Lung (tissue), 12 donors: ENCODE data around the gene XYLT1. TPM values are rescaled to one million over a fixed set of nuclear protein-coding genes. Genes with fewer than 3 reads are reported as not detected.

Experiments
- ATAC-seq: fragments of 200-7000 bp; cut with Tn5 transposase; one replicate; pipeline ENCODE4 v1.9.1; 2020; ENCODE audit warnings: moderate number of reproducible peaks; ENCODE audit not compliant: insufficient read depth, low FRiP score
- DNase-seq, 3 donors: peaks; one replicate each; pipeline ENCODE4 v3.0.0-alpha.2; 2013 to 2017
- H3K27ac ChIP-seq, 2 donors: one replicate each; pipeline ENCODE4 v1.5.1; 2013; ENCODE audit warnings: mild to moderate bottlenecking in 2 of 2, moderate library complexity in 2 of 2, control low read depth in 1 of 2, inconsistent platforms in 1 of 2, low read depth in 1 of 2, low read length in 1 of 2
- H3K27me3 ChIP-seq, 3 donors: one replicate each; pipeline ENCODE4 v1.5.1; 2013; ENCODE audit warnings: low read length in 2 of 3; ENCODE audit not compliant: control insufficient read depth in 3 of 3, insufficient read depth in 3 of 3
- H3K36me3 ChIP-seq, 4 donors: one replicate each; pipeline ENCODE4 v1.5.1; 2013; ENCODE audit warnings: low read length in 4 of 4, mild to moderate bottlenecking in 1 of 4, moderate library complexity in 1 of 4; ENCODE audit not compliant: control insufficient read depth in 4 of 4, insufficient read depth in 4 of 4
- H3K4me1 ChIP-seq, 5 donors: one replicate each; pipeline ENCODE4 v1.5.1; 2013; ENCODE audit warnings: low read length in 5 of 5, mild to moderate bottlenecking in 2 of 5, moderate library complexity in 1 of 5; ENCODE audit not compliant: control insufficient read depth in 5 of 5, insufficient read depth in 5 of 5
- H3K4me3 ChIP-seq: one replicate; pipeline ENCODE4 v1.5.1; 2013; ENCODE audit warnings: mild to moderate bottlenecking, control low read depth, moderate library complexity
- H3K9ac ChIP-seq, 2 donors: one replicate each; pipeline ENCODE4 v1.5.1; 2013; ENCODE audit warnings: low read length in 2 of 2, control low read depth in 1 of 2; ENCODE audit not compliant: insufficient read depth in 1 of 2
- H3K9me3 ChIP-seq, 4 donors: one replicate each; pipeline ENCODE4 v1.5.1; 2013; ENCODE audit warnings: low read length in 3 of 4, mild to moderate bottlenecking in 1 of 4, moderate library complexity in 1 of 4; ENCODE audit not compliant: control insufficient read depth in 4 of 4, insufficient read depth in 3 of 4
- WGBS, 2 donors: extraction: QIAGEN DNeasy Blood & Tissue Kit; methylation state at CpG; one replicate each; pipeline ENCODE4 v1.1.7; 2013; 5-methylcytosine and 5-hydroxymethylcytosine counted together
- polyA plus RNA-seq, 2 donors: library from polyadenylated mRNA; stranded (reverse); fragments of 200-250 nt; gene quantifications; one replicate each; pipeline ENCODE4 v1.2.1, GENCODE V29; 2013
- total RNA-seq, 2 donors: library from RNA; depleted of rRNA in 1 of 2; stranded (reverse); fragments of >200 nt in 1 of 2; gene quantifications; one replicate each; pipeline ENCODE4 v1.2.1, GENCODE V29; 2014 to 2021
- TF ChIP-seq, protein P1 (sequence below): IDR thresholded peaks from 2 replicates; pipeline ENCODE4 v1.5.1; 2012; ENCODE audit warnings: mild to moderate bottlenecking; ENCODE audit errors: control extremely low read depth, extremely low read depth
- donor health status: control.
- donor health status: control.
- donor health status: Bipolar disorder and iron deficiency.
- donor health status: healthy.
- donor health status: DM: yes; HTN: yes; CAD: no.

XYLT1 gene
- total and polyA plus RNA-seq, 4 donors, result 1.4 to 11.5 (median 6.9) TPM

DNA sequence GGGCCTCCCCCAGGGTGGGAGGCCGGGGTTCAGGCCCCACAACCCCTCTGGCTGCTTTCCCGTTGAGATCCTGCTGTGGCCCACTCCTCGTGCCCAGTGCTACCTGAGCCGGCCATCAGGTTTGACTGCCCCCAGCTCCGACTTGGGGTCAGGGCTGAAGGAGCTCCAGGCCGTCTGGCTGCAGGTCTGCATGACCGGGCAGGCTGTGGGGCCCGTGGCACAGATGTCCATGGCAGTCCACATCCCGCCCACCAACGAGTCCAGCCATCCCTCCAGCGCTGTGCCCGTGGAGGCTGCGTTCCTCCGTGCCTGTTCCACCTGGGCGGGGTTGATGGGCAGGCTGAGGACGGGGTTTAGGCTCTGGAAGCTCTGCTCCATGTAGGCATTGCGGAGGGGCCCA lies 362.2 kb downstream of the XYLT1 start:
- no peak for ATAC-seq
- H3K36me3 ChIP-seq, result peaks cover 0 to 2% (median 0%) of the 10 kb centered on the region in 4 donors
- no peaks in the 10 kb centered on the region for H3K9me3 ChIP-seq
- no peak overlapping the region for H3K9ac ChIP-seq
- WGBS, 2 donors, result 92 to 93% methylated on average over 17 of the region's 17 CpGs
- no peak overlapping the region for H3K4me3 ChIP-seq
- H3K27ac ChIP-seq, result no peak overlapping the region
- peaks cover 0 to 3% (median 0%) of the 10 kb centered on the region in 5 donors for H3K4me1 ChIP-seq
- TF ChIP-seq, protein P1, sequence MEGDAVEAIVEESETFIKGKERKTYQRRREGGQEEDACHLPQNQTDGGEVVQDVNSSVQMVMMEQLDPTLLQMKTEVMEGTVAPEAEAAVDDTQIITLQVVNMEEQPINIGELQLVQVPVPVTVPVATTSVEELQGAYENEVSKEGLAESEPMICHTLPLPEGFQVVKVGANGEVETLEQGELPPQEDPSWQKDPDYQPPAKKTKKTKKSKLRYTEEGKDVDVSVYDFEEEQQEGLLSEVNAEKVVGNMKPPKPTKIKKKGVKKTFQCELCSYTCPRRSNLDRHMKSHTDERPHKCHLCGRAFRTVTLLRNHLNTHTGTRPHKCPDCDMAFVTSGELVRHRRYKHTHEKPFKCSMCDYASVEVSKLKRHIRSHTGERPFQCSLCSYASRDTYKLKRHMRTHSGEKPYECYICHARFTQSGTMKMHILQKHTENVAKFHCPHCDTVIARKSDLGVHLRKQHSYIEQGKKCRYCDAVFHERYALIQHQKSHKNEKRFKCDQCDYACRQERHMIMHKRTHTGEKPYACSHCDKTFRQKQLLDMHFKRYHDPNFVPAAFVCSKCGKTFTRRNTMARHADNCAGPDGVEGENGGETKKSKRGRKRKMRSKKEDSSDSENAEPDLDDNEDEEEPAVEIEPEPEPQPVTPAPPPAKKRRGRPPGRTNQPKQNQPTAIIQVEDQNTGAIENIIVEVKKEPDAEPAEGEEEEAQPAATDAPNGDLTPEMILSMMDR, result no peak
- no peak for DNase-seq
- no peaks in the 10 kb centered on the region for H3K27me3 ChIP-seq

DNA sequence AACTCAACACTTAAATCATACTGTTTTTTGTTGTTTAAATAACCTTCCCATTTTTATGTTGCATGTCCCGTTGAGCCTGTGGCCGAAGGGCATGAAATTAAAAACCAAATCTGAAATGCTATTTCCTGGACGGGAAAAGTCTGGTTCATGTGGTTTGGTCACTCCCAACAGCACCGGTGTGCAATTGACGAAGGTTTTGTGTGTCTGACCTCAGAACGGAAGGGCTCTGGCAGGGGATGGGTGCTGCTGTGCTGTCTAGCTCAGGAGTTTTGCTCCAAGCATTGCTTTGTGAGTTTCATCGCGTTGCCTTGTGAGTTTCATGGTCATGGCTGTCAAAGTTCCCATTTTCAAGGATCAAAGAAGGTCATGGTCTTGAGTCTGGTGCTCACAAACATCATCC lies 363.3 kb downstream of the XYLT1 start:
- Histone ChIP-seq H3K9me3 (no peaks in the 10 kb centered on the region), H3K27me3 (no peaks in the 10 kb centered on the region), H3K9ac (no peak overlapping the region), H3K4me3 (no peak overlapping the region), H3K36me3 (peaks cover 0 to 2% (median 0%) of the 10 kb centered on the region in 4 donors), H3K4me1 (peaks cover 0 to 3% (median 0%) of the 10 kb centered on the region in 5 donors), H3K27ac (no peak overlapping the region)
- DNase-seq (no peak), ATAC-seq (no peak)
- TF ChIP-seq, protein P1, result no peak
- 89 to 91% methylated on average over 8 of the region's 8 CpGs for WGBS, 2 donors

DNA sequence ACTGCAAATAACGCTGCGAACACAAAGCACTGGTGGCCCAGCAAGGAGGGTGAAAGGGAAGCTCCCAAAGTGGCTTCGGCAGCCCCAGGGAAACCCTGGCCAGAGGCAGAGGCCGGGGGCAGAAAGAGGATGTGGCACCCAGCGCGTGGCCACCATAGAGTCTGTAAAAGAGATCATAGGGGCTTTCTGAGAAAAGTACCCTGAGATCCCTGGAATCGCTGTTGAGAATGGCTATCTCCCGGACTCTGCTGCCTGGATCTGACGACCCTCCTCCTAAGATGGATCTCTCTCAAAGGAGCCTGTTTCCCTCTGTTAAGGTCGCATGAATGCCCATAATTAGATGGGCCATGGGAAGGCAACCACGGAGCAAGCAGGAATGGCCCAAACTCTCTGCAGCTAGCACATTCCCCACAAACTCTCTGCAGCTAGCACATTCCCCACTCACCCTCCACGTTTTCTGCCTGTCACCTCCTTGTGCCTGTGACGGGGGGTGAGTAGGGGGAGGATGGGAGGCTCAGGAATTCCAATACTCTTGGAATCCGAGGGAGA lies 364.4 kb downstream of the XYLT1 start:
- Histone ChIP-seq H3K4me1 (peaks cover 0 to 3% (median 0%) of the 10 kb centered on the region in 5 donors), H3K9me3 (no peaks in the 10 kb centered on the region), H3K4me3 (no peak overlapping the region), H3K36me3 (peaks cover 0 to 3% (median 0%) of the 10 kb centered on the region in 4 donors), H3K27ac (no peak overlapping the region), H3K9ac (no peak overlapping the region), H3K27me3 (no peaks in the 10 kb centered on the region)
- ATAC-seq, result no peak
- no peak for DNase-seq
- TF ChIP-seq, protein P1, result no peak
- 71 to 80% methylated on average over 14 of the region's 14 CpGs for WGBS, 2 donors
